Measurements from ENCODE around the gene PCDHB10.
"Not testable (repeated sequence)": the region's sequence is repeated elsewhere in the genome, so short reads cannot be mapped to it uniquely, and the experiment has no call there.

Gene PCDHB10

GRCh38 chr5:141210849-141211248 is 18.7 kb downstream of the PCDHB10 start:
- peaks cover 4 to 15% of the 10 kb centered on the region in 2 donors for H3K9me3 ChIP-seq (ENCODE audit: control insufficient read depth in 1 of 2, low read length in 2 of 2)
- H3K36me3 ChIP-seq (ENCODE audit: control insufficient read depth in 1 of 2, insufficient read depth in 2 of 2, low read length in 2 of 2); H3K27ac ChIP-seq (ENCODE audit: low read depth, low read length); H3K27me3 ChIP-seq (ENCODE audit: control insufficient read depth in 1 of 2, insufficient read depth in 2 of 2, low read length in 2 of 2); H3K4me3 ChIP-seq (ENCODE audit: low read depth in 1 of 2, low read length in 2 of 2); H3K9ac ChIP-seq (ENCODE audit: low read depth in 1 of 2, low read length in 2 of 2); H3K4me1 ChIP-seq (ENCODE audit: control insufficient read depth in 1 of 2, insufficient read depth in 2 of 2, low read length in 2 of 2): not testable (repeated sequence)

GRCh38 chr5:141213656-141214339 is 21.6 kb downstream of the PCDHB10 start, which contains the start of gene PCDHB13:
Gene PCDHB13 (plus strand): TSS chr5:141213919. CDS start chr5:141214124, 205 bp downstream.
- H3K9me3 ChIP-seq (ENCODE audit: control insufficient read depth in 1 of 2, low read length in 2 of 2) = peaks cover 9 to 23% of the 10 kb centered on the region in 2 donors
- not testable (repeated sequence) for H3K9ac ChIP-seq (ENCODE audit: low read depth in 1 of 2, low read length in 2 of 2); H3K4me1 ChIP-seq (ENCODE audit: control insufficient read depth in 1 of 2, insufficient read depth in 2 of 2, low read length in 2 of 2); H3K27me3 ChIP-seq (ENCODE audit: control insufficient read depth in 1 of 2, insufficient read depth in 2 of 2, low read length in 2 of 2); H3K27ac ChIP-seq (ENCODE audit: low read depth, low read length); H3K36me3 ChIP-seq (ENCODE audit: control insufficient read depth in 1 of 2, insufficient read depth in 2 of 2, low read length in 2 of 2); H3K4me3 ChIP-seq (ENCODE audit: low read depth in 1 of 2, low read length in 2 of 2)

- H3K4me1 ChIP-seq (ENCODE audit: control insufficient read depth in 1 of 2, insufficient read depth in 2 of 2, low read length in 2 of 2); H3K27ac ChIP-seq (ENCODE audit: low read depth, low read length); H3K9ac ChIP-seq (ENCODE audit: low read depth in 1 of 2, low read length in 2 of 2); H3K4me3 ChIP-seq (ENCODE audit: low read depth in 1 of 2, low read length in 2 of 2); H3K36me3 ChIP-seq (ENCODE audit: control insufficient read depth in 1 of 2, insufficient read depth in 2 of 2, low read length in 2 of 2); H3K27me3 ChIP-seq (ENCODE audit: control insufficient read depth in 1 of 2, insufficient read depth in 2 of 2, low read length in 2 of 2): not testable (repeated sequence)
- H3K9me3 ChIP-seq (ENCODE audit: control insufficient read depth in 1 of 2, low read length in 2 of 2) = peaks cover 6 to 23% of the 10 kb centered on the region in 2 donors
Measured at GRCh38 chr5:141214583-141214982, 22.4 kb downstream of the PCDHB10 start.

GRCh38 chr5:141215504-141215903 is 23.4 kb downstream of the PCDHB10 start:
- not testable (repeated sequence) for H3K9ac ChIP-seq (ENCODE audit: low read depth in 1 of 2, low read length in 2 of 2)

GRCh38 chr5:141216035-141216434 is 23.9 kb downstream of the PCDHB10 start:
- not testable (repeated sequence) for H3K27ac ChIP-seq (ENCODE audit: low read depth, low read length)
- H3K9me3 ChIP-seq (ENCODE audit: control insufficient read depth in 1 of 2, low read length in 2 of 2) = peaks cover 8 to 17% of the 10 kb centered on the region in 2 donors

More at GRCh38 chr5:141215504-141215903, 23.4 kb downstream of the PCDHB10 start:
- H3K4me3 ChIP-seq (ENCODE audit: low read depth in 1 of 2, low read length in 2 of 2); H3K36me3 ChIP-seq (ENCODE audit: control insufficient read depth in 1 of 2, insufficient read depth in 2 of 2, low read length in 2 of 2); H3K27ac ChIP-seq (ENCODE audit: low read depth, low read length); H3K4me1 ChIP-seq (ENCODE audit: control insufficient read depth in 1 of 2, insufficient read depth in 2 of 2, low read length in 2 of 2); H3K27me3 ChIP-seq (ENCODE audit: control insufficient read depth in 1 of 2, insufficient read depth in 2 of 2, low read length in 2 of 2): not testable (repeated sequence)
- peaks cover 8 to 17% of the 10 kb centered on the region in 2 donors for H3K9me3 ChIP-seq (ENCODE audit: control insufficient read depth in 1 of 2, low read length in 2 of 2)

GRCh38 chr5:141223112-141223783 is 31.1 kb downstream of the PCDHB10 start, which contains the start of gene PCDHB14:
Gene PCDHB14 (plus strand): TSS chr5:141223343. CDS start chr5:141223506, 163 bp downstream.
- Histone ChIP-seq H3K4me3 (ENCODE audit: low read depth in 1 of 2, low read length in 2 of 2) (peak within 1 kb of the TSS; percentile 14 to 15), H3K36me3 (ENCODE audit: control insufficient read depth in 1 of 2, insufficient read depth in 2 of 2, low read length in 2 of 2) (no peaks in the 10 kb centered on the region), H3K9me3 (ENCODE audit: control insufficient read depth in 1 of 2, low read length in 2 of 2) (peaks cover 8% of the 10 kb centered on the region in 2 donors), H3K27me3 (ENCODE audit: control insufficient read depth in 1 of 2, insufficient read depth in 2 of 2, low read length in 2 of 2) (no peaks in the 10 kb centered on the region), H3K4me1 (ENCODE audit: control insufficient read depth in 1 of 2, insufficient read depth in 2 of 2, low read length in 2 of 2) (no peaks in the 10 kb centered on the region), H3K27ac (ENCODE audit: low read depth, low read length) (no peak within 1 kb of the TSS), H3K9ac (ENCODE audit: low read depth in 1 of 2, low read length in 2 of 2) (no peak within 1 kb of the TSS)

More at GRCh38 chr5:141216035-141216434, 23.9 kb downstream of the PCDHB10 start:
- not testable (repeated sequence) for H3K27me3 ChIP-seq (ENCODE audit: control insufficient read depth in 1 of 2, insufficient read depth in 2 of 2, low read length in 2 of 2); H3K9ac ChIP-seq (ENCODE audit: low read depth in 1 of 2, low read length in 2 of 2); H3K4me3 ChIP-seq (ENCODE audit: low read depth in 1 of 2, low read length in 2 of 2); H3K36me3 ChIP-seq (ENCODE audit: control insufficient read depth in 1 of 2, insufficient read depth in 2 of 2, low read length in 2 of 2); H3K4me1 ChIP-seq (ENCODE audit: control insufficient read depth in 1 of 2, insufficient read depth in 2 of 2, low read length in 2 of 2)

GRCh38 chr5:141224844-141225243 is 32.7 kb downstream of the PCDHB10 start:
- peaks cover 10 to 11% of the 10 kb centered on the region in 2 donors for H3K9me3 ChIP-seq (ENCODE audit: control insufficient read depth in 1 of 2, low read length in 2 of 2)
- not testable (repeated sequence) for H3K36me3 ChIP-seq (ENCODE audit: control insufficient read depth in 1 of 2, insufficient read depth in 2 of 2, low read length in 2 of 2); H3K27me3 ChIP-seq (ENCODE audit: control insufficient read depth in 1 of 2, insufficient read depth in 2 of 2, low read length in 2 of 2); H3K4me3 ChIP-seq (ENCODE audit: low read depth in 1 of 2, low read length in 2 of 2); H3K27ac ChIP-seq (ENCODE audit: low read depth, low read length); H3K4me1 ChIP-seq (ENCODE audit: control insufficient read depth in 1 of 2, insufficient read depth in 2 of 2, low read length in 2 of 2); H3K9ac ChIP-seq (ENCODE audit: low read depth in 1 of 2, low read length in 2 of 2)

- peaks cover 10 to 12% of the 10 kb centered on the region in 2 donors for H3K9me3 ChIP-seq (ENCODE audit: control insufficient read depth in 1 of 2, low read length in 2 of 2)
- not testable (repeated sequence) for H3K36me3 ChIP-seq (ENCODE audit: control insufficient read depth in 1 of 2, insufficient read depth in 2 of 2, low read length in 2 of 2); H3K9ac ChIP-seq (ENCODE audit: low read depth in 1 of 2, low read length in 2 of 2); H3K27me3 ChIP-seq (ENCODE audit: control insufficient read depth in 1 of 2, insufficient read depth in 2 of 2, low read length in 2 of 2); H3K27ac ChIP-seq (ENCODE audit: low read depth, low read length); H3K4me1 ChIP-seq (ENCODE audit: control insufficient read depth in 1 of 2, insufficient read depth in 2 of 2, low read length in 2 of 2); H3K4me3 ChIP-seq (ENCODE audit: low read depth in 1 of 2, low read length in 2 of 2)
Measured at GRCh38 chr5:141225421-141225820, 33.3 kb downstream of the PCDHB10 start.

GRCh38 chr5:141234109-141234667 is 42.0 kb downstream of the PCDHB10 start:
- no peaks in the 10 kb centered on the region for H3K4me1 ChIP-seq (ENCODE audit: control insufficient read depth in 1 of 2, insufficient read depth in 2 of 2, low read length in 2 of 2)
- H3K9ac ChIP-seq (ENCODE audit: low read depth in 1 of 2, low read length in 2 of 2) = no peak overlapping the region
- H3K27me3 ChIP-seq (ENCODE audit: control insufficient read depth in 1 of 2, insufficient read depth in 2 of 2, low read length in 2 of 2) = no peaks in the 10 kb centered on the region
- H3K9me3 ChIP-seq (ENCODE audit: control insufficient read depth in 1 of 2, low read length in 2 of 2) = peaks cover 25 to 42% of the 10 kb centered on the region in 2 donors
- peak overlapping the region in 1 of 2 donors; percentile 17 for H3K4me3 ChIP-seq (ENCODE audit: low read depth in 1 of 2, low read length in 2 of 2)
- H3K36me3 ChIP-seq (ENCODE audit: control insufficient read depth in 1 of 2, insufficient read depth in 2 of 2, low read length in 2 of 2) = no peaks in the 10 kb centered on the region
- H3K27ac ChIP-seq (ENCODE audit: low read depth, low read length) = no peak overlapping the region

- H3K27ac ChIP-seq (ENCODE audit: low read depth, low read length); H3K27me3 ChIP-seq (ENCODE audit: control insufficient read depth in 1 of 2, insufficient read depth in 2 of 2, low read length in 2 of 2); H3K9ac ChIP-seq (ENCODE audit: low read depth in 1 of 2, low read length in 2 of 2); H3K4me3 ChIP-seq (ENCODE audit: low read depth in 1 of 2, low read length in 2 of 2); H3K4me1 ChIP-seq (ENCODE audit: control insufficient read depth in 1 of 2, insufficient read depth in 2 of 2, low read length in 2 of 2); H3K36me3 ChIP-seq (ENCODE audit: control insufficient read depth in 1 of 2, insufficient read depth in 2 of 2, low read length in 2 of 2): not testable (repeated sequence)
- H3K9me3 ChIP-seq (ENCODE audit: control insufficient read depth in 1 of 2, low read length in 2 of 2) = peaks cover 30 to 53% of the 10 kb centered on the region in 2 donors
Measured at GRCh38 chr5:141235922-141236321, 43.8 kb downstream of the PCDHB10 start.

Measured in duodenal mucosa (tissue), 2 donors.